ENCODE measurements around the gene RAPGEFL1.
"Not testable (repeated sequence)": the region's sequence is repeated elsewhere in the genome, so short reads cannot be mapped to it uniquely, and the experiment has no call there.

RAPGEFL1 gene, protein sequence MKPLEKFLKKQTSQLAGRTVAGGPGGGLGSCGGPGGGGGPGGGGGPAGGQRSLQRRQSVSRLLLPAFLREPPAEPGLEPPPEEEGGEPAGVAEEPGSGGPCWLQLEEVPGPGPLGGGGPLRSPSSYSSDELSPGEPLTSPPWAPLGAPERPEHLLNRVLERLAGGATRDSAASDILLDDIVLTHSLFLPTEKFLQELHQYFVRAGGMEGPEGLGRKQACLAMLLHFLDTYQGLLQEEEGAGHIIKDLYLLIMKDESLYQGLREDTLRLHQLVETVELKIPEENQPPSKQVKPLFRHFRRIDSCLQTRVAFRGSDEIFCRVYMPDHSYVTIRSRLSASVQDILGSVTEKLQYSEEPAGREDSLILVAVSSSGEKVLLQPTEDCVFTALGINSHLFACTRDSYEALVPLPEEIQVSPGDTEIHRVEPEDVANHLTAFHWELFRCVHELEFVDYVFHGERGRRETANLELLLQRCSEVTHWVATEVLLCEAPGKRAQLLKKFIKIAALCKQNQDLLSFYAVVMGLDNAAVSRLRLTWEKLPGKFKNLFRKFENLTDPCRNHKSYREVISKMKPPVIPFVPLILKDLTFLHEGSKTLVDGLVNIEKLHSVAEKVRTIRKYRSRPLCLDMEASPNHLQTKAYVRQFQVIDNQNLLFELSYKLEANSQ

GRCh38 chr17:40177275-40177874 is at the start of gene RAPGEFL1:
RAPGEFL1 (plus strand) TSS chr17:40177470; CDS start chr17:40177862, 392 bp downstream.
- DNase-seq: peak; percentile 84

- no peak for DNase-seq
Observed at GRCh38 chr17:40129498-40129897, 47.8 kb upstream of the RAPGEFL1 start.

- peak; percentile 57 for DNase-seq
Observed at GRCh38 chr17:40130352-40131042, 46.8 kb upstream of the RAPGEFL1 start.

- no peak for DNase-seq
Observed at GRCh38 chr17:40134184-40134583, 43.1 kb upstream of the RAPGEFL1 start.

DNA sequence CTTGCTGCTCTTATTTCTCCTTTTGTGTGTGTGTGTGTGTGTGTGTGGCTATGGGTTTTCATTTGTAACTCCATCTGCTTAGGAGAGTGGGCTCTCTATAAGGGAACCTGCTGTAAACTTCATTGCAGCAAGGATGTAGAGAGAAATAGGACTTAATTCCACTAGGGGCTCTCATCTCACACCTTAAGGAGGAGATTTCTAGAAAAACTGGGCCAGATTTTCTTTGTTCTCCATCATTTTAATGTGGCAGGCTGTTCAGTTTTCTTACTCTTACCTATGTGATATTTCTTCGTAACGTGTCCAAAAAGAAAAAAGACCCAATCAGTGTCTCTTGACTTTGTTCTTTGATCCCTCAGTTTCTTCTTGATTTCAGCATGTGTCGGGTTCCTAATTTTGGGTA is 41.5 kb upstream of the RAPGEFL1 start:
- no peak for DNase-seq

DNA sequence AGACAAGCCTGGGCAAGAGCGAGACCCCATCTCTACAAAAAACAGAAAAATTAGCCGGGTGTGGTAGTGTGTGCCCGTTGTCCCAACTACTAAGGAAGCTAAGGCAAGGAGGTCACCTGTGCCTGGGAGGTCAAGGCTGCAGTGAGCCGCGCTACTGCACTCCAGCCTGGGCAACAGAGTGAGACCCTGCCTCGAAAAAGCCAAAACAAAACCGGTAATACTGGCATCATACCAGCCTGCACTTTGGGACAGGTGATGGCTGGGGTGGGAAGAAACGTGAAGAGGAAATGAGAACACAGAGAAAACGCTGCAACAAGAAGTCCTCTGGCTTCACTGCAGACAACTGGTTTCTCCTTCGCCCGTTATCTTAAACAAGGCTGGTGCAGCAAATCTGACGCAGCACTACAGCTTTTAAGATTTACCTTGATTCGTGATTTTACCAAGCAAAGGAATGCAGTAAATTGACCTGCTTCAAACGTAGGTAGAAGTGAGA is 37.7 kb upstream of the RAPGEFL1 start:
- DNase-seq: no peak

DNA sequence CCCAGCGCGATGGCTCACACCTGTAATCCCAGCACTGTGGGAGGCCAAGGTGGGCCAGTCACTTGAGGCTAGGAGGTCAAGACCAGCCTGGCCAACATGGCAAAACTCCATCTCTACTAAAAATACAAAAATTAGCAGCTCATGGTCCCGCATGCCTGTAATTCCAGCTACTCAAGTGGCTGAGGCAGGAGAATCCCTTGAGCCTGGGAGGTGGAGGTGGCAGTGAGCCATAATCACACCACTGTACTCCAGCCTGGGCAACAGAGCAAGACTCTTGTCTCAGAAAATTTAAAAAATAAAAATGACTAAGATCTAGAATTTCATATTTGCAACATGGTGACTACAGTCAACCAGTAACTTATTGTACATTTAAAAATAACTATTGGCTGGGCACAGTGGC is 34.1 kb upstream of the RAPGEFL1 start:
- DNase-seq: not testable (repeated sequence)

DNA sequence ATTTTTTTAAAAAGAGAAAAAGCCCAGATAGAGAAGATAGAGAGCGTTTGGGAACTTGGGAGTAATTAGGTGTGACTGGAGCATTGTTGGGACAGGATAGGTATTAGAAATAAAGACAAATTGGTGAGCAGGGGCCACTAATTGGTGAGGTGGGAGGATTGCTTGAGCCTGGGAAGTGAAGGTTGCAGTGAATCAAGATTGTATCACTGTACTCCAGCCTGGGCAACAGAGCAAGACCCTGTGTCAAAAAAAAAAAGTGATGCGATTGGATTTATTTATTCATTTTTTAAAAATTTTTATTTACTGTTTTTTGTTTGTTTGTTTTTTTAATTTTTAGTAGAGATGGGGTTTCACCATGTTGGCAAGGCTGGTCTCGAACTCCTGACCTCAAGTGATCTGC is 31.8 kb upstream of the RAPGEFL1 start:
- no peak for DNase-seq

DNA sequence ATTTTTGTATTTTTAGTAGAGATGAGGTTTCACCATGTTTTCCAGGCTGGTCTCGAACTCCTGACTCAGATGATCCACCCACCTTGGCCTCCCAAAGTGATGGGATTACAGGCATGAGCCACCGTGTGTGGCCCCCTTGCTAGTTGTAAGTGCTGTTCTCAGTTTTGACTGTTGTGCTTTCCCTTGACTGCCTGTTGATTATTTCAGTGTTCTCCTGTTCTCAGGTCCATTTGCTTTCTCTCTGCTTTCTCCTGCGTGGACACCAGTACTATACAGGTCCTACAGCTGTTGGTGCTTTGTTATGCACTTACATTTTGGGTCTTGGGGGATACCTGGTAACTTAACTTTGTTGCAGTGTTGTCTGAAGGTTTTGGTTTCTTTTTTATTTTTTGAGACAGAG is 28.7 kb upstream of the RAPGEFL1 start:
- DNase-seq: no peak

DNA sequence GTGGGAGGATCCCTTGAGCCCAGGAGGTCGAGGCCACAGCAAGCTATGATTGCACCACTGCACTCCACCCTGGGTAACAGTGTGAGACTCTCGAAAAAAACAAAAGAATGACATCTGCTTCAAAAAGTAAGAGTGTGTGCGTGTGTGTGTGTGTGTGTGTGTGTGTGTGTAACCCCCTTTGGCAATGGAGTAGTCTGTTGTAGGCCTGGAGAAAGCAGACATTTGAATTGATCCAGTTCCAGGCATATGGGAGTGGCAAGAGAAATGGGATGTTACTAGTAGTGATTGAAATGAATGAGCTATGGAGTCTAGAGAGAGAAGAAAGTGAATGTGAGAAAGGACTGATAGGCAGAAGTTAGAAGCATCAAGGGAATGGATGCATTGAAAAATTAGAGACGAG is 27.0 kb upstream of the RAPGEFL1 start:
- DNase-seq: no peak

GRCh38 chr17:40151414-40151963 is 25.8 kb upstream of the RAPGEFL1 start:
- DNase-seq: no peak

DNA sequence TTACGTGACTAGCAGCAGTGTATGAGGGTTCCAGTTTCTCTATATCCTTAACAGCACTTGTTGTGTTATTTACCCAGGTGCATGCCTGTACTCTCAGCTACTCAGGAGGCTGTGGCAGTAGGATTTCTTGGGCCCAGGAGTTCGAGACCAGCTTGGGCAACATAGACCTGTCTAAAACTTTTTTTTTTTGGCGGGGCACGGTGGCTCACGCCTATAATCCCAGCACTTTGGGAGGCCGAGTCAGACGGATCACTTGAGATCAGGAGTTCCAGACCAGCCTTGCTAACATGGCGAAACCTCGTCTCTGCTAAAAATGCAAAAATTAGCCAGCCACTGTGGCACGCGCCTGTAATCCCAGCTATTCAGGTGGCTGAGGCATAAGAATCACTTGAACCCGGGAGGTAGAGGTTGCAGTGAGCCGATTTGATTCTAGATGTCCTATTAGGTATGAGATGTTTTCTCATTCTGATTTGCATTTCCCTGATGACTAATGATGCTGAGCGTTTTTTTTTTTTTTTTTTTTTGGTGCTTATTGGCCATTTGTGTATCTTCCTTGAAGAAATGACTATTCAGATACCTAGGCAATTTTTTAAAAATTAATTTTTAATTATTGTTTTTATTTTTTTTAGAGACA is 23.6 kb upstream of the RAPGEFL1 start:
- no peak for DNase-seq

- no peak for DNase-seq
Observed at GRCh38 chr17:40157973-40158372, 19.3 kb upstream of the RAPGEFL1 start.

DNA sequence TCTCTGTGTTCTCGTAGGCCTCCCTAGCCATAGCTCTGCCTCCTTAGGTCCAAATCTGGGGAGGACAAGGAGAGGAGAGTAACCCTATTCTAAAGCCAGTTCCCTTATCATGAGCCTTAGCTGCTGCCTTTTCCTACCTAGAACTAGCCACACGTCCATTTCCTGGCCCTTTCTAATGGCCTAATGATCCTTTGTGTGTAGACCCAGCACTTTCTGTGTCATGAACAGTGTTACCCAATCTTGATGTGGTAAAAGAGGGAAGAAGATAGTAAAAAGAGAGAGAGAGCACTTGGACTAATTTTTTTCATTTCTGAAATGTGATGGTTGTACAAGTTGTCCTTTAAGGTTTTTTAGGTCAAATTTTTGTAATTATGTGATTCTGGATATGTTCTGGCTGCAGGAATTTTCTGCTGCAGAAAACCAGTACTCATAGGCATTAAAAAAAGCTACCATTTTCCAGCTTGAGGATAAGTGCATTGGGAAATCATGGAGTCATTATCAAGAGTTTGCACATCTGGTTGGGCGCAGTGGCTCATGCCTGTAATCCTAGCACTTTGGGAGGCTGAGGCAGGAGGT is 18.7 kb upstream of the RAPGEFL1 start:
- no peak for DNase-seq

DNA sequence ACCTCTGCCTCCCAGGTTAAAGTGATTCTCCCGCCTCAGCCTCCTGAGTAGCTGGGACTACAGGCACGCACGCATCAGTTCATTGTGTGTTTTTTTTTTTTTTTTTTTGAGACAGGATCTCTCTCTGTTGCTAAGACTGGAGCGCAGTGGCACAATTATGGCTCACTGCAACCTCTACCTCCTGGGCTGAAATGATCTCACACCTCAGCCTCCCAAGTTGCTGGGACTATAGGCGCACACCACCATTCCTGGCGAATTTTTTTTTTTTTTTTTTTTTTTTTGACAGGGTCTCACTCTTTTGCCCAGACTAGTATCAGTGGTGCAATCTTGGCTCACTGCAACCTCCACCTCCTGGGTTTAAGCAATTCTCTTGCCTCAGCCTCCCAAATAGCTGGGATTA is 17.8 kb upstream of the RAPGEFL1 start:
- DNase-seq: no peak

DNA sequence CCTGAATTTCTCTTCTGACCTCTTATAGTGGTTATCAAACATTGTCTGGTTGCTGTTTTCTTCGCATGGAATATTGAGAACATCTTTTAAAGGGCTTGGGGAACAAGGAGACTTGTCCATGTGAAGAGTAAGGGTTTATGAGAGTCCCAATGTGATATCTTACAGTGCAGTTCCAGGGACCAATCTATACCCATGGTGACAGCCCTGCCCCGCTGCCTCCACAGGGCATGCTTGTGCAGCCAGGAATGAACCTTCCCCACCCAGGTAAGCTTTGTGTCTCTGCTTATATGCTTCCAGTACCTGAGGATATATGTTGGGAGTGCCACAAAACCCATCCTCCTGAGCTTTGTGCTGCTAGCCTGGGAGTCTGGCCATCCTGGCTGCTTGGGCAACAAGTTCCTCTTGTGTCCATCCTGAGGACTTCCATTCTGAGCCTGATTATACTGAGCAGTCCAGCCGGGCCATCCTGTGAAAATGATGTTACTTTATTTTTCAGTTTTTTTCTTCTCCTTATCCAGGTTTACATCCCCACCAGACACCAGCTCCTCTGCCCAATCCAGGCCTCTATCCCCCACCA is 9.5 kb upstream of the RAPGEFL1 start:
- DNase-seq: no peak

GRCh38 chr17:40168262-40168832 is 8.9 kb upstream of the RAPGEFL1 start:
- DNase-seq: peak; percentile 58

DNA sequence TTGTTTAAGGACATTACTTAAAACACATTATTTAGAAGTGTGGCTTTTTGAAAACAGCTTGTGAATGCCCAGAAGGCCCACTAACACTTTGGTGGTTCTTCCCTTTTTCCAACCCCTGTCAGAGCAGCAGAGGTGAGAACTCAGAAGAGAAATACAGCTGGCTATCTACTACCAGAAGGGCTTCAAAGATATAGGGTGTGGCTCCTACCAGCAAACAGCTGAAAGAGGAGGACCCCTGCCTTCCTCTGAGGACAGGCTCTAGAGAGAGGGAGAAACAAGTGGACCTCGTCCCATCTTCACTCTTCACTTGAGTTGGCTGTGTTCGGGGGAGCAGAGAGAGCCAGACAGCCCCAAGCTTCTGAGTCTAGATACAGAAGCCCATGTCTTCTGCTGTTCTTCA is 6.9 kb upstream of the RAPGEFL1 start:
- no peak for DNase-seq

GRCh38 chr17:40171750-40172149 is 5.5 kb upstream of the RAPGEFL1 start:
- DNase-seq: no peak

DNA sequence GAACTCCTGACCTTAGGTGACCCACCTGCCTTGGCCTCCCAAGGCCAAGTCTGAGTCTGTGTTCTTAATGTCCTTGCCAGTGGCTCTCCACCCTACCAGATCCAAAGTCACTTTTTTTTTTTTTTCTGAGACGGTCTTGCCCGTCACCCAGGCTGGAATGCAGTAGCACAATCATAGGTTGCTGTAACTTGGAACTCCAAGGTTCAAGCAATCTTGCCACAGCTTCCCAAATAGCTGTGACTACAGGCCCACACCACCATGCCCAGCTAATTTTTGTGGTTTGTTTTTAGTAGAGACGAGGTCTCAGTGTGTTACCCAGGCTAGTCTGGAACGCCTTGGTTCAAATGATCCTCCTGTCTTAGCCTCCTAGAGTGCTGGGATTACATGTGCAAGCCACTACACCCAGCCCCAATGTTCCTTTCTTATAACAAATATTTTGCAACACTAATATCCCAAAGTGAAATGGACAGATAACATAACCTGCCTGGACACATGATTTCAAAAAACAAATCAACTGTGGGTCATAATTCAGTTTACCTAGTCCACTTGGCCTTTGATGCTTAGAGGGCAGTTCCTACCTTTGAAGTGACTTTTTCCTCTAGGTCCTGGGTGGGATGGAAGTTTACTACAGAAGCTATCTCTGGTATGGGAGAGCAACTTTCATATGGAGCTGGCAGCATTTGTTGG is 4.0 kb upstream of the RAPGEFL1 start:
- no peak for DNase-seq

- no peak for DNase-seq
Observed at GRCh38 chr17:40173778-40174135, 3.5 kb upstream of the RAPGEFL1 start.
